ENCODE results near the gene SPATS1. TPM values are rescaled to one million over a fixed set of nuclear protein-coding genes. Genes with fewer than 3 reads are reported as not detected.
"Not testable (repeated sequence)": the region's sequence is repeated elsewhere in the genome, so short reads cannot be mapped to it uniquely, and the experiment has no call there.

Gene SPATS1
- total RNA-seq, 1 donor from 2014 or later = not detected

- Mint-ChIP-seq H3K4me3 (ENCODE audit: low read depth) (no peak overlapping the region), H3K36me3 (ENCODE audit: insufficient read depth) (no peaks in the 10 kb centered on the region), H3K27ac (no peak overlapping the region), H3K27me3 (peaks cover 37% of the 10 kb centered on the region), H3K4me1 (ENCODE audit: low read depth) (peaks cover 1% of the 10 kb centered on the region), H3K9me3 (ENCODE audit: low read depth) (no peaks in the 10 kb centered on the region)
- TF ChIP-seq, protein P1, sequence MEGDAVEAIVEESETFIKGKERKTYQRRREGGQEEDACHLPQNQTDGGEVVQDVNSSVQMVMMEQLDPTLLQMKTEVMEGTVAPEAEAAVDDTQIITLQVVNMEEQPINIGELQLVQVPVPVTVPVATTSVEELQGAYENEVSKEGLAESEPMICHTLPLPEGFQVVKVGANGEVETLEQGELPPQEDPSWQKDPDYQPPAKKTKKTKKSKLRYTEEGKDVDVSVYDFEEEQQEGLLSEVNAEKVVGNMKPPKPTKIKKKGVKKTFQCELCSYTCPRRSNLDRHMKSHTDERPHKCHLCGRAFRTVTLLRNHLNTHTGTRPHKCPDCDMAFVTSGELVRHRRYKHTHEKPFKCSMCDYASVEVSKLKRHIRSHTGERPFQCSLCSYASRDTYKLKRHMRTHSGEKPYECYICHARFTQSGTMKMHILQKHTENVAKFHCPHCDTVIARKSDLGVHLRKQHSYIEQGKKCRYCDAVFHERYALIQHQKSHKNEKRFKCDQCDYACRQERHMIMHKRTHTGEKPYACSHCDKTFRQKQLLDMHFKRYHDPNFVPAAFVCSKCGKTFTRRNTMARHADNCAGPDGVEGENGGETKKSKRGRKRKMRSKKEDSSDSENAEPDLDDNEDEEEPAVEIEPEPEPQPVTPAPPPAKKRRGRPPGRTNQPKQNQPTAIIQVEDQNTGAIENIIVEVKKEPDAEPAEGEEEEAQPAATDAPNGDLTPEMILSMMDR (IDR thresholded peaks at IDR 0.05; ENCODE audit: unreplicated experiment) = no peak
- DNase-seq (ENCODE audit: low spot score, unreplicated experiment) = no peak
Measured at GRCh38 chr6:44342052-44342451, 398 bp upstream of the SPATS1 start.

- not testable (repeated sequence) for H3K4me1 Mint-ChIP-seq (ENCODE audit: low read depth)
Measured at GRCh38 chr6:44346818-44347217, 4.4 kb downstream of the SPATS1 start.

DNA sequence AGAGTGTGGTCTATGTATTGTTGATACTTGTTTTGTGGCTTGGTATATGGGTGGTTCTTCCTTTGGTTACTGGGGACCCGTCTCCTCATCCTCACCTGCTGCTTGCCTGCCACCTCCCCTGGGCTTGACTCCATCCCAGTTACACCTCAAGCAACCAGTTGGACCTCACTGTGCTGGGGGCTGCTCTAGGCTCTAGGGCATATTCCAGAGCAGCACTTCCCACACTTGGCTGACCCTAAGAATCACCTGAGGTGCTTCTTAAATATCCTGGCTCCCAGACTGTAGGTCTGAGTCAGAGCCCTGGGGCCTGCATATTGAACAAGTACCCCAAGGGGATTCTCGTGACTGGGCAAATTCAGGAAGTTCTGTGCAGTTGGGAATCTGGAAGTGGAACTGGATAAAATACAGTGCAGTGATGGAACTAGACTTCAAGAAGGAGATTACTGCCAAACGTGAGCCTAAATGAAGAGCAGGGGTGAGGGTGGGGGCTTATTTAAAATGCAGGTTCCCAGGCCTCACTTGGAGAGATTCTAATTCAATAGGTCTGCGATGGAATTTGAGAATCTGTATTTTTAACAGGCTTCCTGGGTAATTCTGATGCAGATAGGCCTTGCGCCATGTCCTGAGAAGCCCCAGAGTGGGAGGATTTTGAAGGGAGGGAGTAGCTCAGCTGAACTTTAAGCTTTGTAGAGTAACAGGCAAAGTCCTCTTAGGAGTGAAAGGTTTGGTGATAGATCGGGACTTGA is 7.6 kb downstream of the SPATS1 start:
- Mint-ChIP-seq H3K4me1 (ENCODE audit: low read depth) (no peaks in the 10 kb centered on the region), H3K27ac (no peak overlapping the region), H3K27me3 (peaks cover 5% of the 10 kb centered on the region), H3K4me3 (ENCODE audit: low read depth) (no peak overlapping the region), H3K36me3 (ENCODE audit: insufficient read depth) (no peaks in the 10 kb centered on the region), H3K9me3 (ENCODE audit: low read depth) (no peaks in the 10 kb centered on the region)
- TF ChIP-seq, protein P1 (IDR thresholded peaks at IDR 0.05; ENCODE audit: unreplicated experiment) = no peak
- no peak for DNase-seq (ENCODE audit: low spot score, unreplicated experiment)

More at GRCh38 chr6:44346818-44347217, 4.4 kb downstream of the SPATS1 start:
- not testable (repeated sequence) for H3K9me3 Mint-ChIP-seq (ENCODE audit: low read depth); H3K4me3 Mint-ChIP-seq (ENCODE audit: low read depth); H3K27ac Mint-ChIP-seq; DNase-seq (ENCODE audit: low spot score, unreplicated experiment); H3K36me3 Mint-ChIP-seq (ENCODE audit: insufficient read depth)
- peaks cover 29% of the 10 kb centered on the region for H3K27me3 Mint-ChIP-seq

GRCh38 chr6:44350650-44350994 is 8.2 kb downstream of the SPATS1 start:
- H3K27me3 Mint-ChIP-seq; H3K27ac Mint-ChIP-seq; H3K4me3 Mint-ChIP-seq (ENCODE audit: low read depth); H3K4me1 Mint-ChIP-seq (ENCODE audit: low read depth); DNase-seq (ENCODE audit: low spot score, unreplicated experiment); H3K36me3 Mint-ChIP-seq (ENCODE audit: insufficient read depth); H3K9me3 Mint-ChIP-seq (ENCODE audit: low read depth): not testable (repeated sequence)

- H3K36me3 Mint-ChIP-seq (ENCODE audit: insufficient read depth) = no peaks in the 10 kb centered on the region
- H3K27me3 Mint-ChIP-seq = peaks cover 8% of the 10 kb centered on the region
- no peaks in the 10 kb centered on the region for H3K9me3 Mint-ChIP-seq (ENCODE audit: low read depth)
- H3K4me1 Mint-ChIP-seq (ENCODE audit: low read depth) = no peaks in the 10 kb centered on the region
- TF ChIP-seq, protein P1 (IDR thresholded peaks at IDR 0.05; ENCODE audit: unreplicated experiment) = no peak
- no peak overlapping the region for H3K4me3 Mint-ChIP-seq (ENCODE audit: low read depth)
- H3K27ac Mint-ChIP-seq = no peak overlapping the region
- DNase-seq (ENCODE audit: low spot score, unreplicated experiment) = no peak
Measured at GRCh38 chr6:44352259-44352658, 9.8 kb downstream of the SPATS1 start.

DNA sequence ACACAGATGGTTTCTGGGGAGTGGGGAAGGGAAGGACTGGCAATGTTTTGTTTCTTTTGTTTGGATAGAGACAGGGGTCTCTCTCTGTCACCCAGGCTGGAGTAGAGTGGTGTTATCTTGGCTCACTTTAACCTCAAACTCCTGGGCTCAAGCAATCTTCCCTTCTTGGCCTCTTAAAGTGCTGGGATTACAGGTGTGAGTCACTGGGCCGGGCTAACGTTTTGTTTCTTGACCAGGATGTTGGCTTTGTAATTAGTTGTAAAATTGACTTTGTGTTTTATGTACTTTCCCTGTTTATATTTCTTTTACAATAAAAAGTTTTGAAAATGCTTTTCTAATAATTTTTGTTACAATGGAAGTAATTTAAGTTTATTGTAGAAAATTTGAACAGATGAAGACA is 10.9 kb downstream of the SPATS1 start:
- no peak overlapping the region for H3K27ac Mint-ChIP-seq
- no peaks in the 10 kb centered on the region for H3K9me3 Mint-ChIP-seq (ENCODE audit: low read depth)
- peaks cover 8% of the 10 kb centered on the region for H3K27me3 Mint-ChIP-seq
- no peak overlapping the region for H3K4me3 Mint-ChIP-seq (ENCODE audit: low read depth)
- H3K36me3 Mint-ChIP-seq (ENCODE audit: insufficient read depth) = no peaks in the 10 kb centered on the region
- H3K4me1 Mint-ChIP-seq (ENCODE audit: low read depth) = no peaks in the 10 kb centered on the region
- TF ChIP-seq, protein P1 (IDR thresholded peaks at IDR 0.05; ENCODE audit: unreplicated experiment) = no peak
- DNase-seq (ENCODE audit: low spot score, unreplicated experiment) = no peak
